ENCODE results near the gene VAT1L. TPM values are rescaled to one million over a fixed set of nuclear protein-coding genes. Genes with fewer than 3 reads are reported as not detected.

The VAT1L gene
- total RNA-seq, 1 donor from 2014 or later: not detected

DNA sequence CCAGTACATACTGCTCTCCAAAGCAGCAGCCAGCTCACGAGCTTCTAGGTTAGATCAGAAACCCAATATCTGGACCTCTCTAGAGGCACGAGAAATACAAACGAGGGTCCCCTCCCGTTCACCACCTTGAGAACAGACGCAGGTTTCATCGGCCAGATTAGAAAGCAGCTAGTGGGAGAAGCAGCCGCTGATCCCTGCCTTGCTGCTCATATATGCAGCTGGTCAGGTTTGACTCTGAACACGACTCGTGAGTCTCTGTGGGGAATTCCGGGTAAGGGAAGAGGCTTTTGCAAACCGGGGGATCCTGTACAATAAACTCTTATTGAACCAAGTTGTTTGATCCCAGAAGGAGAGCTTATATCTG, 1.6 kb downstream of the VAT1L start:
- no peak overlapping the region for H3K4me3 ChIP-seq (ENCODE audit: low read depth, low read length)
- TF ChIP-seq, protein P1, sequence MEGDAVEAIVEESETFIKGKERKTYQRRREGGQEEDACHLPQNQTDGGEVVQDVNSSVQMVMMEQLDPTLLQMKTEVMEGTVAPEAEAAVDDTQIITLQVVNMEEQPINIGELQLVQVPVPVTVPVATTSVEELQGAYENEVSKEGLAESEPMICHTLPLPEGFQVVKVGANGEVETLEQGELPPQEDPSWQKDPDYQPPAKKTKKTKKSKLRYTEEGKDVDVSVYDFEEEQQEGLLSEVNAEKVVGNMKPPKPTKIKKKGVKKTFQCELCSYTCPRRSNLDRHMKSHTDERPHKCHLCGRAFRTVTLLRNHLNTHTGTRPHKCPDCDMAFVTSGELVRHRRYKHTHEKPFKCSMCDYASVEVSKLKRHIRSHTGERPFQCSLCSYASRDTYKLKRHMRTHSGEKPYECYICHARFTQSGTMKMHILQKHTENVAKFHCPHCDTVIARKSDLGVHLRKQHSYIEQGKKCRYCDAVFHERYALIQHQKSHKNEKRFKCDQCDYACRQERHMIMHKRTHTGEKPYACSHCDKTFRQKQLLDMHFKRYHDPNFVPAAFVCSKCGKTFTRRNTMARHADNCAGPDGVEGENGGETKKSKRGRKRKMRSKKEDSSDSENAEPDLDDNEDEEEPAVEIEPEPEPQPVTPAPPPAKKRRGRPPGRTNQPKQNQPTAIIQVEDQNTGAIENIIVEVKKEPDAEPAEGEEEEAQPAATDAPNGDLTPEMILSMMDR (IDR thresholded peaks at IDR 0.05; ENCODE audit: insufficient read depth, low read length, severe bottlenecking): no peak
- peaks cover 24% of the 10 kb centered on the region for H3K27me3 ChIP-seq (ENCODE audit: control insufficient read depth, insufficient read depth, low read length)
- no peak for DNase-seq (ENCODE audit: low read depth)
- FAIRE-seq: no peak
- no peaks in the 10 kb centered on the region for H3K36me3 ChIP-seq (ENCODE audit: control insufficient read depth, insufficient read depth, low read length)

DNA sequence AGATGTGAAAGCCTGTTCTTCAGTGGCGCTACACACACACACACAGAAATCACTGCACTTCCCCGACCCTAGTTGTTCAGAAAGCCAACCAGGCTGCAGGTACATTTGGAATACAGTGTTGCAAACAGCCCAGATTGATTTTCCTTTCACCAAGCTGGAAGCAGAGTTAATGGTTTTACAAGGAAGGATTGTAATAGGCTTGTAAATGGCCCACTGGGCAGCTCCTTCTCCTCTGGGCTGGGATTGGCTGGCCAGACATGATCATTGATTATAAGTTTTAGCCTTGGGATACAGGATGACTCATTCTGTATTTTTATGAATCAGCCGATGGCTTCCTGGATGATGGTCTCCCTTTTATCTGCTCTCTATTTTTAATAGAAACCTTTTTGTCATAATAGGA, 2.5 kb downstream of the VAT1L start:
- peak; percentile 58 for FAIRE-seq
- TF ChIP-seq, protein P1 (IDR thresholded peaks at IDR 0.05; ENCODE audit: insufficient read depth, low read length, severe bottlenecking): no peak

DNA sequence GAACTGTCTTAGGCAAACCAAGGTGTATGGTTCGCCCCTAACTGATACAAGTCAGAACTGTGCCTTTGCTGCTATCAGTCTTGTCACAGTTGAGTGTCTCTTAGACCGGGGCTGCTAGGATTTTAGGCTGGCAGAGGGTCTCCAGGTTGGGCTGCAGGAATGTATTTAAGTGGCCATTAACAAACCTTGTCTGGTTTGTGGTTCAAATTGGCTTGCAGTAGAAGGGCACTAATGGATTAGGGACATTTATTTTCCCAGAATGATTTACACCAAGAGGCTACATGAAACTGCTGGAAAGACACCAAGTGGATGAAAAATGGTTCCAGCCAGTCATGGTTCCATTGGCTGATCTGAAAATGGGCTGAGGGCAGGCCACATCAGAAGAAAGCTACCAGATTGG, 5.1 kb downstream of the VAT1L start:
- DNase-seq (ENCODE audit: low read depth): no peak
- H3K4me3 ChIP-seq (ENCODE audit: low read depth, low read length): no peak overlapping the region
- TF ChIP-seq, protein P1 (IDR thresholded peaks at IDR 0.05; ENCODE audit: insufficient read depth, low read length, severe bottlenecking): no peak
- no peak for FAIRE-seq
- peaks cover 20% of the 10 kb centered on the region for H3K27me3 ChIP-seq (ENCODE audit: control insufficient read depth, insufficient read depth, low read length)
- no peaks in the 10 kb centered on the region for H3K36me3 ChIP-seq (ENCODE audit: control insufficient read depth, insufficient read depth, low read length)

More for the DNA sequence above, 2.5 kb downstream of the VAT1L start:
- Histone ChIP-seq H3K4me3 (ENCODE audit: low read depth, low read length) (no peak overlapping the region), H3K36me3 (ENCODE audit: control insufficient read depth, insufficient read depth, low read length) (no peaks in the 10 kb centered on the region), H3K27me3 (ENCODE audit: control insufficient read depth, insufficient read depth, low read length) (peaks cover 24% of the 10 kb centered on the region)
- no peak for DNase-seq (ENCODE audit: low read depth)

DNA sequence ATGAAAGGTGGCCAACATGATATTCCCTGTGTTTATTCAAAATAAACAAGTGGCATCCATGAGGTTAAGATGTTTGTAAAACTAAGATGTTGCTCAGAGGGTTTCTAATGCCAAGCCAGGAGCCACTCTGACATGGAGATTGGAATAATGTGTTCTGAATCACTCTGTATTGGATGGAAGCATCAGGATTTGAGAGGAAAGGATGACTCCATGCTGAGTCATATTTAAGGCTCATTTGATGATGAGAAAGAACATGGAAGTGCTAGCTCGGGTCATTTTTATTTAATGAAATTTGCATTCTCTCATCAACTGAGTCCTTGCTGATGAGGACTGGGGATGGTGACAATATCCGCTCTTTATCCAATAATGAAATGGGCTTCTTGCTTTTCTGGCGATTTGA, 6.2 kb downstream of the VAT1L start:
- TF ChIP-seq, protein P1 (IDR thresholded peaks at IDR 0.05; ENCODE audit: insufficient read depth, low read length, severe bottlenecking): no peak
- Histone ChIP-seq H3K27me3 (ENCODE audit: control insufficient read depth, insufficient read depth, low read length) (peaks cover 11% of the 10 kb centered on the region), H3K4me3 (ENCODE audit: low read depth, low read length) (no peak overlapping the region), H3K36me3 (ENCODE audit: control insufficient read depth, insufficient read depth, low read length) (no peaks in the 10 kb centered on the region)
- FAIRE-seq: no peak
- DNase-seq (ENCODE audit: low read depth): peak; percentile 76

DNA sequence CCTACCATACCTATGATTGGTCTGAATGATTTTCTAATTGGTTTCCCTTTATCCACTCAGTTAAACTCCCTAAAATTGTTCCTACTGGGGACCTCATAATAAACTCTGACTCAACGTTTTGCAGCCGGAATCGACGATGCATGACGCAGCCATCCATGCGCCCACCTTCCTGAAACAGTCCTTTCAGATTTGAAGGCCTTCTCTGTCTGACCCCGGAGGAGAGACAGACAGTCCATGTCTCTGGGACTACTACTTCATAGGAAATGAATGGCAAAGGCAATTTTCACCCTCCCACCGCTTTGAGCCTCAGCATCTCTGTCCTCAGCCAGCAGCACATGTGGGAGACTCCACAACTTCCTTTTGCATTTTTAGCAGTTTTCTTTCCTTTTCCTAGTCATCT, 13.5 kb downstream of the VAT1L start:
- Histone ChIP-seq H3K27me3 (ENCODE audit: control insufficient read depth, insufficient read depth, low read length) (no peaks in the 10 kb centered on the region), H3K4me3 (ENCODE audit: low read depth, low read length) (no peak overlapping the region), H3K36me3 (ENCODE audit: control insufficient read depth, insufficient read depth, low read length) (no peaks in the 10 kb centered on the region)
- TF ChIP-seq, protein P1 (IDR thresholded peaks at IDR 0.05; ENCODE audit: insufficient read depth, low read length, severe bottlenecking): no peak
- no peak for DNase-seq (ENCODE audit: low read depth)
- FAIRE-seq: no peak

DNA sequence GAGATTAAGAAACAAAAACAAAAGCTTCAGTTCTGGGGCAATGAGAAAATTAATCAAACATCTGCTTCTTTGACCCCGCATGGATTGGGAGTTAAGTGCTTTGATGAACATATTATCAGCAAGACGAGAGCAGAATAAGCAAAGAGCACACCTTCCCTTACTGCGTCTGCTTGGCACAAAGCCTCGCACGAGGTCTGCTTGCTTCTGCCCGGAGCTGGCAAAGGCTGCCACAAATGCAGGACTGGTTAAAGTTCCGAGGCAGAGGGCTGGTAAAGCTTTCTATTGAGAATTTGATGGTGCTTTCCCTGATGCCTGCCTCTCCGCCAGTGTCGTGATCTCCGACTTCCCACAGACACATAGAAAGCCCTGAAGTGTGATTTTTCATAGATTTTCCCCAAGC, 17.0 kb downstream of the VAT1L start:
- Histone ChIP-seq H3K27me3 (ENCODE audit: control insufficient read depth, insufficient read depth, low read length) (no peaks in the 10 kb centered on the region), H3K36me3 (ENCODE audit: control insufficient read depth, insufficient read depth, low read length) (no peaks in the 10 kb centered on the region), H3K4me3 (ENCODE audit: low read depth, low read length) (no peak overlapping the region)
- FAIRE-seq: no peak
- TF ChIP-seq, protein P1 (IDR thresholded peaks at IDR 0.05; ENCODE audit: insufficient read depth, low read length, severe bottlenecking): no peak
- DNase-seq (ENCODE audit: low read depth): no peak
